NCI-H748 (cell line): ENCODE data around the gene PAQR9.
"Not testable (repeated sequence)": the region's sequence is repeated elsewhere in the genome, so short reads cannot be mapped to it uniquely, and the experiment has no call there.

Source experiments
- DNase-seq: peaks from one replicate; lab custom pipeline; 2025; ENCODE audit not compliant: unreplicated experiment; lab: John Stamatoyannopoulos, UW

PAQR9 gene

GRCh38 chr3:142963516-142964448 lies at the start of gene PAQR9:
PAQR9 (minus strand) TSS chr3:142963674; CDS start chr3:142963336, 338 bp downstream.
- DNase-seq = peak; percentile 64

- DNase-seq = no peak
Measured at GRCh38 chr3:143011705-143012104, 48.2 kb upstream of the PAQR9 start.

GRCh38 chr3:143010024-143010423 lies 46.5 kb upstream of the PAQR9 start:
- DNase-seq = no peak

GRCh38 chr3:143004823-143005222 lies 41.3 kb upstream of the PAQR9 start:
- no peak for DNase-seq

DNA sequence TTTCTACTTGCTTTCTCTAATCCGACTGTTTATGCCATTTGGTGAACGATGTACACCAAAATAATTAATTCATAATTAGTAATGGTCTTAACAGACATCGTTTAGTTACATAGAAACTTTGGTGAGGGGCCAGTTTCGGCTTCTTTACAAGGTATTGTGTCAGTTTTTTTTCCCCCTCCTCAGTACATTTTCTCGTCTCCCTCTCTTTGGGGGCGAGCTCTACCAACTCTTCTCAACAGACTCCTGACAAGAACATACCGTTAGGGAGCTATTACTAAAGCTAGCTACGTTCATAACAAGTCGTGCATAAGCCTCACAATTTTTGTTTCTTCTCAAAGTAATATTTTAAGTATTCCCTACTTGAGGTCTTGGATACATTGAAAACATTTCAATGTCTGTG lies 39.3 kb upstream of the PAQR9 start:
- no peak for DNase-seq

DNA sequence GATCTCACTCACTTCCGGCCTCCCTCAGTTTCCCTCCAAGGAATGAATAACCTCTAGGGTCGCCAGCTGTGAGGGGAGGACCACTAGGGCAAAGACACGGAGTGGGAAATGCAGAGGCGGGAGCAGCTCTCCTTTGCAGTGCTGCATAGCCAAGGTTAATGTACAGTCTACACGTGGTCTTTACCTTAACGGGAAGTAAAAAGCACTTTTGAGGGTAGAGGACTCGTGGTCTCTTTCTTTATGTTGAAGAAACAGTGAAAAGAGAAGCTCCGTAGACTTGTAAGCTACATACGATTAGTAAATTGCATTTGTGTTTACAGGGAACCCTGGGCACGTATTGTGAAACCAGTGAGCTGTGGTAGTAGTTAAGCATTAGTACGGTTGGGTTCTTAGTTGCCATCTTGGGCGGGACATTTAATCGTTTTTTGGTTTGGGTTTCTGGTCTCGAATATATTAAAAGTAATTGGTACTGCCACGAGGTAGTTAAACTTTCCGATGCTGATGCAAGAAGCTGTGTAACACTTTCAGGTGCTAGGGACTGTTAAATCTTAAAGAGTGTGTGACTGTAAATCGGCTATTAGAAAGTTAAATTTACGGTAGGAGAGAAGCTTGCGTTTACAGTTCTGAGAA lies 38.7 kb upstream of the PAQR9 start:
- DNase-seq = peak; percentile 27

DNA sequence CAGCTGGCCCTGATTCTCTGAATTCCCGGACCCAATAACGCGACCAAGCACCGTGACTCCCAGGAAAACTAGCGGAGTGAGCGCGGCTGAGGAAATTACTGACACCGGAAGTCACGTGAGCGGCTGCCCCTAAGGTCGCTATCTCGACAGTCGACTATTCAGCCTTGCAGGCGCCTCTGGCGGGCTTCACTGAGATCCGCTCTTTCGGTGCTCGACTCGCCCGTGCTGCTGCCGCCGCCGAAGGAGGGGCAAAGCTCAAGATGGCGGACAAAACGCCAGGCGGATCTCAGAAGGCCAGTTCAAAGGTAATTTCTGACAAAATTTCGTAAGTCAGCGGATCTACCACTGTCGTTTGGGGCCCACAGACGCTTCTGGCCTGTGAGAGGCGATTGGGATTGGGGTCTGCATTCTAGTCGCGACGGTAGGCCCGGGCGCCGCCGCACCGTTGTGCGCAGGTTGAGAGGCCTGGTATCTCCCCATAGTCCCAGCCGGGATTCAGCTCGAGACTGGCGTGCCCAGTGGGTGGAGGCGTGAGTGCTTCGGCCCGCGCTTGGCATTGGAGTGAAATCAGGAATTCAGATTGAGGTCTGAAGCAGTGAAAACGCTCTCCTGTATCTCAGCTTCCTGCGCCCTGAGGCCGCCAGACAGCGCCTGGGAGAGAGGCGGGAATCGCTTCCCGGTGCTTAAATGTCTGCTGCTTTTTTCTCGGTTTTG lies 38.1 kb upstream of the PAQR9 start, which contains the start of gene U2SURP:
TSS of gene U2SURP (plus strand) at position 202 of the 714 bp plus-strand sequence. CDS start at position 261, 59 bp downstream.
- peak; percentile 96 for DNase-seq

DNA sequence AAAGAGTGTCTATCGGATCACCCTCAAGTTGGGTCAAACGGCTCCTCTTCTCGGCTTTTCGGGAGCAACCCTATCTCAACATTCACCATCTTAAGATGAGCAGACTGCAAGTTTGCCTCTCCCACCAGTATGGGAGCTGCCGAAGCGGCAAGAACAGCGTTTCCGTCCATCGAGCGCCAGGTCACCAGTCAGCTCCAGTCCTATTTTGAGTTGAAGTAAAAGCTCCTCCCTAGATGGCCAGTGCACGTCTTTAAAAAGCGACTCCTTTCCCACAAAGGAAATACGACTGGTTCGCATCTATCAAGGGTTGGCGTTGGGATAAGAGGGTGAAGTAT lies 37.5 kb upstream of the PAQR9 start:
- DNase-seq = no peak

DNA sequence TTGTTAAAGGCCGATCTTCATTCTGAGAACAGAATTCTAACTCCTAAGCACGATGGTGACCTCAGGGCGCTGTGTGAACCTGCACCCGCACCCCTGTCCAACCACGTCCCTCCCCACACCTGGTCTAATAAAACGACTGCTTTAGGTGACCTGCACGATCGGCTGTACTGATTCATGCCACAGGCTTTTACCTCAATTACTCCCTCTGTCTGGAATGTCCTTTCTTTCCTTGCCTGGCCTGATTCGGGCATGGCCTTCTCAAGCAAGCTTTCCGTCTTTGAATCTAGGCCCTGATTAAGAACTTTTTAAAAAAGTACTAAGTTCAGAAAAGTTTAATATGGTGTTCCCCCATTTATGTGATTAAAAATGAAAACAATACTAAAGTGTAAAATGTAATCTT lies 37.1 kb upstream of the PAQR9 start:
- no peak for DNase-seq

DNA sequence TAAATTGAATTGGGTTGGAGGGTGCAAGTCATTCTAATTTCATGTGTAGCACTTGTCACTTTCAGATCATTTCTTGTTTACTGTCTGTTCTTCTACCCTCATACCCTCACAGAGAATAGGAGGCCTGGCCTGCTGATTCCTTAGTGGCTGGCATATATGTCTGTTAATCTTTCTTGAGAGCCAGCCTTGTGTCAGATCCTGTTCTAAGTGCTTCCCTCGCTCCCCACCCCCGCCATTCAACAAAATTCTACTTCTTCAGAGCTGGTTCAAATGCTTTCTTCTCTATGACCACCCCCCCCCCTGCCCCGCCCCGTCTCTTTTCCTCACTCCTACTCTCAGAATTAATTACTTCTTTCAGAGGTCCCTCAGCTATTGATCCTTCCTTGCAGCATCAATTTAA lies 36.4 kb upstream of the PAQR9 start:
- DNase-seq = no peak

DNA sequence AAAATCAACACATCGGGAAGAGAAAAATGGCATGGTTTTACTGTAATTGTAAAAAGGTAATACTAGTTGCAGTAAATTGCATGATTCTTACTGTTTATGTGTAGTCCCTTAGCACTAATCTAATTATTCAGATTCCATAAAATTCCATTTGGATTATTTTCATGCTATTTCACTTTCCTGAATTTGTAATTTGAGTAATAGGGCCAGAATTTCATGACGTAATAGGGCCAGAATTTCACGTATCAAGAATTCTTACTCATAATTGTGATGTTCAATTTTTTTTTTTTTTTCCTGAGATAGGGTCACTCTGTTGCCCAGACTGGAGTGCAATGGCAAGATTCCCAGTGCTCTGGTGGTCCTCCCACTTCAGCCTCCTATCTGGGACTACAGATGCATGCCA lies 35.0 kb upstream of the PAQR9 start:
- DNase-seq = no peak

GRCh38 chr3:142997330-142997729 lies 33.9 kb upstream of the PAQR9 start:
- DNase-seq = no peak

DNA sequence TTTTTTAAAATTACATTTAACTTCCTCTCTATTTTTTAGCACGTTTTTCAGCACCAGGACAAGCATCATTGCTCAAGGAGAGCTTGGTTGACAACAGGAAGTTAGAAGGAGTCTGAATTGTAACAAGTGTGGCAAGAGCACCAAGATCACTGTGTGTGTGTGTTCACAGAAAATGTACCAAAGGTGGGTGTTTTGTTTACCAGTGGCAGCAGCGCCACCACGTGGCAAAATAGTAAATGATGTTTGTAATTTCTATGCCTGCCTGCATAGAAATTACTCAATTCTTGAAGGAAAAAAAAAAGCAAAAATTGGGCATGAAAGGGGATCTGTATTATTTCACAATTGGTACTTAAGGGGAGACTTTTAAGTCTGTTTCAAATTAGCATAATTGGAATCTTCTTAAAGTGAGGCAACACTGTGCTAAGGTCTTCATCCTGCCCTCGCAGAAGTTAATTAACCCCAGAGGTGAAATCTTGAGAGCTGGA lies 30.5 kb upstream of the PAQR9 start:
- peak; percentile 56 for DNase-seq

DNA sequence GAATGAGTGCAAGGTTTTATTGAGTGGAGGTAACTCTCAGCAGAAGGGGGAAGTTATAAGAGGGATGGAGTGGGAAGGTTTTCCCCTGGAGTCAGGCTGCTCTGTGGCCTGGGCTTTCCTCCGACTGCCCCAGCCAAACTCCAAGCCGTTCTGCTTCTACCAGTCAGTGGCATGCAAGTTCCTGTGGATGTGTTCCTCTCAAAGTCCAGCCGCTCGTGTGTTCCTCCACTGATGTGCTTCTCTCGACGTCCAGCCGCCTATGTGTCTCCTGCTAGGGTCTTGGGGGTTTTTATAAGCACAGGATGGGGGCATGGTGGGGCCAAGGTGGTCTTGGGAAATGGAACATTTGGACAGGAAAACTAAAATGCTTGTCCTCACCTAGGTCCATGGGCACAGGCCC lies 28.8 kb upstream of the PAQR9 start:
- no peak for DNase-seq

DNA sequence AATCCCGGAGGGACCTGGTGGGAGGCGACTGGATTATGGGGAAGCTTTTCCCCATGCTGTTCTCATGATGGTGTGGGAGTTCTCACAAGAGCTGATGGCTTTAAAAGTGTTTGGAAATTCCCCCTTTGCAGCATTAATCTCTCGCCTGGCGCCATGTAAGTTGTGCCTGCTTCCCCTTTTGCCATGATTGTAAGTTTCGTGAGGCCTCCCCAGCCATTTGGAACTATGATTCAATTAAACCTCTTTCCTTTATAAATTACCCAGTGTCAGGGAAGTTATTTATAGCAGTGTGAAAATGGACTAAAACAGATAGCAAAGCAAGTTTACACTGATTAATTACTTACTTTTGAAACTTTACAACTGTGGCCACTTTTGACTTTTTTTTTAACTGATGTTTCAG lies 27.2 kb upstream of the PAQR9 start:
- no peak for DNase-seq

GRCh38 chr3:142988826-142989225 lies 25.4 kb upstream of the PAQR9 start:
- DNase-seq = not testable (repeated sequence)

GRCh38 chr3:142988221-142988620 lies 24.7 kb upstream of the PAQR9 start:
- DNase-seq = not testable (repeated sequence)

- no peak for DNase-seq
Measured at GRCh38 chr3:142987707-142988106, 24.2 kb upstream of the PAQR9 start.

GRCh38 chr3:142987080-142987700 lies 23.7 kb upstream of the PAQR9 start:
- peak; percentile 21 for DNase-seq

DNA sequence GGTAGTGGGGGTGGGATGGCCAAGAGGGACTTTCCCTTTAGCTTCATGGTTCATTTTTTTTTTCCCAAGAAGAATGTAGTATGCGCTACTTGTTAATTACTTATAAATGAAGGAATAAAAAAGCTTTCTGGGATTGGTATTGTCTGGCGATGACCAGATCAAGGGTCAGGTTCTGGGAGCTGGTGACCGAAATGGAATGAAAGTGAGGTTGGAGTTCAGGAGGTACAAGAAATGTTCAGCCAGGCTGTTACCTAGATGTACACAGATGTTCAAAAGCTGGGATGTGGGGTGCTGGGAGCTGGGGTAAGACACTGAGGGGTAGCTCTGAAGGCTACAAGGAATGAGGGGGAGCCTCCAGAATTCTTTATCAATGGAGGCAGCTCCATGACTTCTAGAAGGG lies 20.8 kb upstream of the PAQR9 start:
- DNase-seq = no peak

DNA sequence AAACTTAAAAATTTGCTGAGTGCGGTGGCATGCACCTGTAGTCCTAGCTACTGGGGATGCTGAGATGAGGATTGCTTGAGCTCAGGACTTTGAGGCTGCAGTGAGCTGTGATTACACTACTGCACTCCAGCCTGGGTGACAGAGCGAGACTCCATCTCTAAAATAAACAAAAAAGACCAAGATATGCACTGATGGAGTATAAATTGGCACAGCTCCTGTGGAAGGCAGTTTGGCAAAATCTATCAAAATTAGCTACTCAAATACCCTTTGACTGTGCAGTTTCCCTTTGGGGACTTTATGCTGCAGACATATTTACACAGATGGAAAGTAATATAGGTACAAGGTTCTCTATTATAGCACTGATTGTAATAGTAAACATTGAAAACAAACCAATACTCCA lies 19.8 kb upstream of the PAQR9 start:
- DNase-seq = no peak
